NCI-H1694 (cell line): Measurements from ENCODE around the gene CFAP74.
A peak's percentile ranks its signal among the peaks of the same experiment; 100 is the strongest.
"Not testable (repeated sequence)": the region's sequence is repeated elsewhere in the genome, so short reads cannot be mapped to it uniquely, and the experiment has no call there.

Experiments used
- DNase-seq: peaks from one replicate; lab custom pipeline; 2025; lab: John Stamatoyannopoulos, UW

Gene CFAP74

GRCh38 chr1:1893291-1893985 lies 110.1 kb downstream of the CFAP74 start:
- no peak for DNase-seq

DNA sequence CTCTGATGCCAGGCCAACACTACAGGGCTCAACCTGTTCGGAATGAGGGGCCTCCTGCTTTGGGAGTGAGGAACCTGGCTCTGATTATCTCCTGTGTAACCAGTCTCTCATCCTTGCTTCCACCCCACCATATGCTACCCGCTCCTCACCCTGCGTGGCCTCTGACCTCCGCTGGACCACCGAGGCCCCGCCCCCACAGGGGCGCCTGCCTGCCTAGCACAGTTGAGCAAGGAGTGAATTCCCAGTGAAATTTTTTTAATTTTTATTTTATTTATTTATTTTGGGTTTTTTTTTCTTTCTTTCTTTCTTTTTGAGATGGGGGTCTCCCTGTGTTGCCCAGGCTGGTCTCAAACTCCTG lies 110.8 kb downstream of the CFAP74 start:
- no peak for DNase-seq

DNA sequence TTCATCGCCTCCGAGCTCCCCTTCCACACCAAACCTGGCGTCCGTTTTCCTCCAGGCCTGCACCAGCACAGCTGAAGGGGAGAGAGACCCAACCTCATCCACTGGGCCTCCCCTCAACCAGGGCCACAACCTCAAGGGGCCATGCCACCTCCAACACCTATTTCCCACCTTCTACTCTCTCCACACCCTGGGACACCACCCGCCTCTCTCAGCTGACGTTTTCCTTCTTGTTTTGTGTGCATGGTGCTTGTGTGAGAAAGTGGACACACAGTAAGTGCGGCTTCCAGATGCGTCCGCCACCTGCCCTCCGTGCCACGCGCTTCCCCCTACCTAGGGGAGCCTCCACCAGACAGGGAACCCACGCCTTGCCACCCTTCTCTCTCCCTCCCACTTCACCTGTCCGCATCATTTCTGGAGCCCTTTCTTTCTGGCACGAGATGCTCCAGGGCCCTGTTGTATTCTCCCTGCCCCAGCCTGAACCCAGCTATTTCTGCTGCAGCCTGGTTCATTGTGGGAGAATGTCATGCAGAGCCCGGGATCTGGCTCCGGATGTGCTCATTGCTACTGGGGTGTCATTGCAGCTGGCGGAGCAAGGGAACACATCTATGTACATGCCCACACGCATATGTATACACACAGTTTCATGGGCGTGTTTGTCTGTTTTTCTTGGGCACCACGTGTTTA lies 111.4 kb downstream of the CFAP74 start:
- no peak for DNase-seq

DNA sequence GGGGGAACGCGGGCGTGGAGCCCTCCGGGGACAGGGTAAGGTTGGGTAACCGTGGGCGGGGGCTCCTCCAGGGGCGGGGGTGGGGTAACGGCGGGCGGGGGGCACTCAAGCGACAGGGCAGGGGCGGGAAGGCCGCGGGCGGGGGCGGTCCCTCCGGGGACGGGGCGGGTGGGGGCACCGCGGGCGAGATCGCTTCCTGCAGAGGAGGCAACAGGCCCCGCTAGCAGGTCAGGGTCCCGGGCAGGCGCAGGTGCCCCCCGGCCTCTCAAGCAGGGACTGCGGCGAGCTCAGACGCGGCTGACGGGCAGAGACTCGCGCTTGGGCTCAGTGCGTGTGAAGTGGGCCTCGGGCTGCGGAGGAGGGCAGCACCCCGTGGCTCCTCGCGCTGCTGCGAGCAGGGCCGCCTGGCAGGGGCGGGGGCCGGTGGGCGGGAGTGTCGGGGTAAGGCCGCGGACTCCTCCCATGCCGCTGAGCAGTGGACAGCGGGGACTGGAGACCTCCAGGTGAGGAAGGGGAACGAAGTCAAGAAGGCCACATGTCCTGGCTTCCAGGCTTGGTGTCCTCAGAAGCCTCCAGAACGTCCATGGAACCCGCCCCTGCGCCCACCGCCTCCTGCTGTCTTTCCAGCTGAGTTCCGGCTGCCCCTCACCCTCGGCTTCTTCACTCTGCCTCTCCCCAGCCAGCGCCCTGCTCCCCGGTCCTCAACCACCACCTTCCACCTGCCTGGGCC lies 112.1 kb downstream of the CFAP74 start:
- DNase-seq = no peak

- DNase-seq = peak; percentile 31
These were observed 112.9 kb downstream of the CFAP74 start, which contains the start of gene GNB1 for GRCh38 chr1:1890506-1891348. TSS of gene GNB1 (minus strand) at chr1:1891087. CDS start at chr1:1825453, 65,634 bp downstream.

GRCh38 chr1:1889847-1890505 lies 113.6 kb downstream of the CFAP74 start:
- DNase-seq = no peak

DNA sequence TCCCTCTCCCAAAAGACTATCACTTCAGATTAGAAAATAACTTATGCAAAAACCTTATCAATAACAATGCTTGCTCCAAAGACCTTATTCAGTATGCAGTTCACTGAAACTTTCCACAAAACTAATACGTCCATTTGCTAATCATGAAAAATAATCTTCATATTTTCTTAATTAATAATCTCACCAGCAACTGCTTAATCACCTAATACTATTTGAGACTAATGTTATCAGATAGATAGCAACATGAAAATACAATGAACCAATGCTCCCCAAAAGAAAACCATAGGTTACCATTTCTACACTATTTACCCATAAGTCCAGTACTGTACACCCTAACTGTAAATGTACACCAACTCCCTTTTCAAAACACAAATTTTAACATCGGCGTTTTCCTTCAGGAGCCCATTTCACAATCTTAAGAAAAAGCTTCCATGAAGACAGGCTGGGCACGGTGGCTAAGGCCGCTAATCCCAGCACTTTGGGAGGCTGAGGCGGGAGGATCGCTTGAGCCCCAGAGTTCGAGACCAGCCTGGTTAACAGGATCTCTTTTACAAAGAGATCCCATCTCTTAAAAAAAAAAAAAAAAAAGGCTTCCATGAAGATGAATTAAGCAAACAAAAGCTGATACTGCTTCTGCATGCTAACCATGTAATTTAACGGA lies 114.4 kb downstream of the CFAP74 start:
- no peak for DNase-seq

GRCh38 chr1:1883890-1884289 lies 119.7 kb downstream of the CFAP74 start:
- not testable (repeated sequence) for DNase-seq

- no peak for DNase-seq
These were observed 120.3 kb downstream of the CFAP74 start for GRCh38 chr1:1883092-1883873.

- no peak for DNase-seq
These were observed 121.9 kb downstream of the CFAP74 start for GRCh38 chr1:1881727-1882126.

GRCh38 chr1:1880617-1881312 lies 122.8 kb downstream of the CFAP74 start:
- no peak for DNase-seq

DNA sequence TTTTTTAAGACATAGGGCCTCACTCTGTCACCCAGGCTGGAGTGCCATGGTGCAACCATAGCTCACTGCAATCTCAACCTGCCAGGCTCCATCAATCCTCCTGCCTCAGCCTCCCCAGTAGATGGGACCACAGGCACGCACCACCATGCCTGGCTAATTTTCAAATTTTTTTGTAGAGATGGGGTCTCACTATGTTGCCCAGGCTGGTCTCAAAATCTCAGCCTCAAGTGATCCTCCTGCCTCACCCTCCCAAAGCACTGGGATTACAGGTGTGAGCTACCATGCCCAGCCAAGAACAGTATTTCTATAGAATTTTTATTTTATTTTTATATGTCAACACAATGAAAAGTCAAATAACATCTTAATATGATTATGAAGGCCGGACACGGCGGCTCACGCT lies 123.6 kb downstream of the CFAP74 start:
- DNase-seq = no peak

DNA sequence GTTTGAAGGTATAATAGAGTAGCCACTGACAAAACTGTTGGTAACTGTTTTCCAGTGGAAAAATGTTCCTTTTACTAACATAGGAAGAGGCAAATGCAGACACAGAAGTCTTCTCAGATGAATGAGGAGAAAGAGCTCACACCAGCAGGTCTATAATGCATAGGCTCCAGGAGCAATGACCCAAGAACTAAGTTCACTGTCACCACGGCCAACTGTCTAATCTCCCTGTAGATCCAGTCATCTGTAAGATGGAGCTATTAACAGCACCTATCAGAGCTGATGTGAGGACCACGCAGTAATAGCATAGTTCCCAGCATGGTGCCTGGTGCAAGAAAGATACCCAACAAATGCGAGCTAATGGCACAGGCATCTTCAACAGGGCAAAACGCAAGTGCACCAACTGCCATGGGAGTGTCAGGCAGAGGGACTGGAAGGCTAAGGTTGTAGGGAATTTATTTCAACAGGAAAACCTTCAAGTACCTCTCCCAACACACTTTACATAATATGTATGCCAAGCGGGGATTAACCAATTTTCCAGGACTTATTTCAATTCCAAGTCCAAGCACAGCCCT lies 125.6 kb downstream of the CFAP74 start:
- no peak for DNase-seq

DNA sequence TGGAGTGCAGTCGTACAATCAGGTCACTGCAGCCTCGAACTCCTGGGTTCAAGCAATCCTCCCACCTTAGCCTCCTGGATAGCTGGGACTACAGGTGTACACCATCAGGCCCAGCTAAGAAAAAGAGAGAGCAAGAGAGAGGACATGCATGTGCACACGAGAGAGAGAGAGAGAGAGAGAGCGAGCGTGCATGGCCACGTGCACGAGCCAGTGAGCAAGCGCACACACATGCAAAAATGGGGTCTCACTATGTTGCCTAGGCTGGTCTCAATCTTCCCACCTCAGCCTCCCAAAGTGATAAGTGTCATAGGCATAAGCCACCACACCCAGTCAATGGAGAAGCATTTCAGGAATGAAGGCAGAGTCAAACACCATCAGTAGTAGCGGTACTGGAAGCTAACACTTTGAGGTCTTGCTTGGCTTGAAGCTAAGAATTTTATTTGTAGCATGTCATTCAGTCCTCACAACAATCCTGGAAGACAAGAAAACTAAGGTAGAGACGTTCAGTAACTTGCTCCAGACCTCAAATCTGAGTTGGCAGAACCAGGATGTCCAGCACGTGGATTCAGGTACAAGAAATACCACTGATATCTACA lies 127.2 kb downstream of the CFAP74 start:
- no peak for DNase-seq

GRCh38 chr1:1875932-1876331 lies 127.7 kb downstream of the CFAP74 start:
- DNase-seq = no peak

- DNase-seq = no peak
These were observed 128.7 kb downstream of the CFAP74 start for GRCh38 chr1:1874901-1875300.

- no peak for DNase-seq
These were observed 130.4 kb downstream of the CFAP74 start for GRCh38 chr1:1873186-1873585.

DNA sequence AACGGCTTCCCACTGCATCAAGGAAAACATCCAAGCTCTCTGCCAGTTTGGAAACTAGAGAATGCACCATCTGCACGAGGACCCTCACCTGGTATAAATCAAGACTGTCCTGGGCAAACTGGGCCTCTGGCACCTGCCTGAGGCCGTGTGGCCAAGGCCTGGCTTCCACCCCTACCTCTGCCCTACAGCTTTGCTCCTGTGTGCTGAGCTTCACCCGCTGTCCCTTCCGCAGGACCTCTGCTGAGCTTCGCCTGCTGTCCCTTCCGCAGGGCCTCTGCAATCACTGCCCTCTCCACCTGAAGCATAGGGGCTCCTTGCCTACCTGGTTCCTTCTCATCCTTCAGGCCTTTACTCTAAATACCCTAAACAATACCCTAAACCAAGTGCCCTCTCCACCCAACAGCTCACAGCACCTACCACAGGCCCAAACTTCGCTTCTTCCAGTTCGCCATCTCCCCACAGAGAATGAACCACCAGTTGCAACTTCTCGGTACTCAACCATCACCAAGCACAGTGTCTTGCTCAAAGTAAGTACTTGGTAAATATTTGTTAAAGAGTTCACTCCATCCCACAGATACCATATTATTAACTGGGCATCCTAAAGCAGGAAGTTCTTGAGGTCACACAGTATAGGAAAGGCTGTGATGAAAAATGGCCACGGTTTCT lies 131.1 kb downstream of the CFAP74 start:
- no peak for DNase-seq
